Natural killer cell (primary cell): ENCODE measurements around the gene PAMR1. TPM values are rescaled to one million over a fixed set of nuclear protein-coding genes. Genes with fewer than 3 reads are reported as not detected.

Experiments used
- ATAC-seq, 3 donors: fragments of 150-1000 bp in 2 of 3; fragments of 200-7000 bp in 1 of 3; cut with Tn5 transposase; 1 replicate in 1 of 3; 2 replicates in 2 of 3; pipeline ENCODE4 v1.10.0; 2021; ENCODE audit warnings: mild to moderate bottlenecking in 2 of 3, moderate library complexity in 2 of 3
- DNase-seq, 2 donors: peaks; one replicate each; pipeline versions ENCODE4 v3.0.0 to v3.0.0-alpha.2; 2013 to 2021; ENCODE audit warnings: mixed read lengths in 1 of 2
- H3K27ac ChIP-seq: one replicate; pipeline ENCODE4 v1.5.1; 2013; ENCODE audit warnings: mild to moderate bottlenecking, low read length
- H3K27me3 ChIP-seq: one replicate; pipeline ENCODE4 v1.6.1; 2013; ENCODE audit warnings: low read length; ENCODE audit not compliant: control insufficient read depth, insufficient read depth
- H3K36me3 ChIP-seq: one replicate; pipeline ENCODE4 v1.6.1; 2013; ENCODE audit warnings: low read length; ENCODE audit not compliant: control insufficient read depth, insufficient read depth
- H3K4me1 ChIP-seq: one replicate; pipeline ENCODE4 v1.6.1; 2013; ENCODE audit warnings: low read length; ENCODE audit not compliant: control insufficient read depth, insufficient read depth
- H3K4me3 ChIP-seq: one replicate; pipeline ENCODE4 v1.5.1; 2013; ENCODE audit warnings: low read length
- H3K9me3 ChIP-seq: one replicate; pipeline ENCODE4 v1.6.1; 2013; ENCODE audit warnings: low read length; ENCODE audit not compliant: control insufficient read depth, insufficient read depth
- H3K27ac Mint-ChIP-seq, 2 donors: one replicate each; pipeline ENCODE4 v1.8.0; 2022; ENCODE audit warnings: mild to moderate bottlenecking in 2 of 2, mixed read lengths in 2 of 2, moderate library complexity in 1 of 2
- H3K27me3 Mint-ChIP-seq, 2 donors: one replicate each; pipeline ENCODE4 v1.8.0; 2022; ENCODE audit warnings: low read depth in 2 of 2, mixed read lengths in 2 of 2
- H3K36me3 Mint-ChIP-seq: one replicate; pipeline ENCODE4 v1.8.0; 2022; ENCODE audit warnings: mixed read lengths
- H3K4me1 Mint-ChIP-seq, 2 donors: one replicate each; pipeline ENCODE4 v1.8.0; 2022; ENCODE audit warnings: mixed read lengths in 2 of 2
- H3K4me3 Mint-ChIP-seq: one replicate; pipeline ENCODE4 v1.8.0; 2022; ENCODE audit warnings: mild to moderate bottlenecking, moderate library complexity, mixed read lengths
- H3K9me3 Mint-ChIP-seq, 2 donors: one replicate each; pipeline ENCODE4 v1.8.0; 2022; ENCODE audit warnings: mixed read lengths in 2 of 2
- CTCF ChIP-seq: fragments of 200-600 bp; IDR thresholded peaks from one replicate; pipeline ENCODE4 v1.8.0; 2022; ENCODE audit warnings: antibody characterized with exemption
- WGBS: methylation state at CpG from one replicate; pipeline ENCODE4 v1.1.7; 2013; ENCODE audit warnings: missing lambda C conversion rate; ENCODE audit not compliant: insufficient coverage; 5-methylcytosine and 5-hydroxymethylcytosine counted together
- intact Hi-C: fragments of 100-400 bp; cut with micrococcal nuclease; formaldehyde crosslinking; loops from one replicate; pipeline ENCODE4 v1.14.2; 2022
- total RNA-seq, 4 donors: library from RNA; stranded (reverse); fragments of 120-200 nt in 1 of 4; gene quantifications; one replicate each; pipeline versions ENCODE4 v1.2.3 to v1.2.4, GENCODE V29; 2013 to 2022

Gene PAMR1
- total RNA-seq, 3 donors from 2014 or later (not counting 1 experiment from before 2014, with no cell fraction given): not detected

- intact Hi-C loops: no loop called here
- no peak for TF ChIP-seq CTCF
- Mint-ChIP-seq H3K27me3 (peaks cover 34 to 41% of the 10 kb centered on the region in 2 donors), H3K27ac (no peak overlapping the region), H3K36me3 (no peaks in the 10 kb centered on the region), H3K4me3 (no peak overlapping the region), H3K4me1 (no peaks in the 10 kb centered on the region), H3K9me3 (no peaks in the 10 kb centered on the region)
- H3K4me3 ChIP-seq: no peak overlapping the region
- H3K4me1 ChIP-seq: no peaks in the 10 kb centered on the region
- H3K36me3 ChIP-seq: no peaks in the 10 kb centered on the region
- H3K9me3 ChIP-seq: no peaks in the 10 kb centered on the region
- peaks cover 3% of the 10 kb centered on the region for H3K27me3 ChIP-seq
- WGBS: 89% methylated on average over 2 of the region's 2 CpGs
- DNase-seq: no peak
- H3K27ac ChIP-seq: no peak overlapping the region
- ATAC-seq: no peak
These were observed 4.6 kb upstream of the PAMR1 start for GRCh38 chr11:35529971-35530495.

GRCh38 chr11:35526370-35526792, 965 bp upstream of the PAMR1 start:
- Histone ChIP-seq H3K27me3 (peaks cover 6% of the 10 kb centered on the region), H3K36me3 (no peaks in the 10 kb centered on the region), H3K4me3 (no peak overlapping the region), H3K27ac (no peak overlapping the region), H3K9me3 (no peaks in the 10 kb centered on the region), H3K4me1 (no peaks in the 10 kb centered on the region)
- H3K4me1 Mint-ChIP-seq: no peaks in the 10 kb centered on the region
- no peaks in the 10 kb centered on the region for H3K9me3 Mint-ChIP-seq
- ATAC-seq (no peak), DNase-seq (no peak)
- H3K4me3 Mint-ChIP-seq: no peak overlapping the region
- H3K27ac Mint-ChIP-seq: no peak overlapping the region
- peaks cover 49 to 68% of the 10 kb centered on the region in 2 donors for H3K27me3 Mint-ChIP-seq
- 55% methylated on average over 3 of the region's 6 CpGs for WGBS
- no peaks in the 10 kb centered on the region for H3K36me3 Mint-ChIP-seq
- intact Hi-C loops: no loop called here
- no peak for TF ChIP-seq CTCF

GRCh38 chr11:35524780-35525179, 636 bp downstream of the PAMR1 start:
- Histone ChIP-seq H3K4me3 (no peak overlapping the region), H3K27ac (no peak overlapping the region), H3K36me3 (no peaks in the 10 kb centered on the region), H3K9me3 (no peaks in the 10 kb centered on the region), H3K4me1 (no peaks in the 10 kb centered on the region), H3K27me3 (peaks cover 6% of the 10 kb centered on the region)
- intact Hi-C loops: no loop called here
- no peak overlapping the region for H3K4me3 Mint-ChIP-seq
- H3K9me3 Mint-ChIP-seq: no peaks in the 10 kb centered on the region
- H3K27me3 Mint-ChIP-seq: peaks cover 52 to 75% of the 10 kb centered on the region in 2 donors
- no peak for TF ChIP-seq CTCF
- 76% methylated on average over 4 of the region's 4 CpGs for WGBS
- DNase-seq: no peak
- no peak overlapping the region for H3K27ac Mint-ChIP-seq
- H3K36me3 Mint-ChIP-seq: no peaks in the 10 kb centered on the region
- no peak for ATAC-seq
- H3K4me1 Mint-ChIP-seq: no peaks in the 10 kb centered on the region

GRCh38 chr11:35523861-35524260, 1.6 kb downstream of the PAMR1 start:
- H3K27me3 ChIP-seq: peaks cover 6% of the 10 kb centered on the region
- WGBS: 68% methylated on average over 5 of the region's 5 CpGs

More at GRCh38 chr11:35523861-35524260, 1.6 kb downstream of the PAMR1 start:
- no peak for TF ChIP-seq CTCF
- no peak overlapping the region for H3K4me3 Mint-ChIP-seq
- intact Hi-C loops: no loop called here
- Histone ChIP-seq H3K27ac (no peak overlapping the region), H3K36me3 (no peaks in the 10 kb centered on the region), H3K4me3 (no peak overlapping the region), H3K9me3 (no peaks in the 10 kb centered on the region), H3K4me1 (no peaks in the 10 kb centered on the region)
- ATAC-seq (no peak), DNase-seq (no peak)
- no peaks in the 10 kb centered on the region for H3K9me3 Mint-ChIP-seq
- peaks cover 47 to 76% of the 10 kb centered on the region in 2 donors for H3K27me3 Mint-ChIP-seq
- no peaks in the 10 kb centered on the region for H3K4me1 Mint-ChIP-seq
- H3K36me3 Mint-ChIP-seq: no peaks in the 10 kb centered on the region
- H3K27ac Mint-ChIP-seq: no peak overlapping the region
